ENCODE measurements around the gene HSPE1.

Gene HSPE1

DNA sequence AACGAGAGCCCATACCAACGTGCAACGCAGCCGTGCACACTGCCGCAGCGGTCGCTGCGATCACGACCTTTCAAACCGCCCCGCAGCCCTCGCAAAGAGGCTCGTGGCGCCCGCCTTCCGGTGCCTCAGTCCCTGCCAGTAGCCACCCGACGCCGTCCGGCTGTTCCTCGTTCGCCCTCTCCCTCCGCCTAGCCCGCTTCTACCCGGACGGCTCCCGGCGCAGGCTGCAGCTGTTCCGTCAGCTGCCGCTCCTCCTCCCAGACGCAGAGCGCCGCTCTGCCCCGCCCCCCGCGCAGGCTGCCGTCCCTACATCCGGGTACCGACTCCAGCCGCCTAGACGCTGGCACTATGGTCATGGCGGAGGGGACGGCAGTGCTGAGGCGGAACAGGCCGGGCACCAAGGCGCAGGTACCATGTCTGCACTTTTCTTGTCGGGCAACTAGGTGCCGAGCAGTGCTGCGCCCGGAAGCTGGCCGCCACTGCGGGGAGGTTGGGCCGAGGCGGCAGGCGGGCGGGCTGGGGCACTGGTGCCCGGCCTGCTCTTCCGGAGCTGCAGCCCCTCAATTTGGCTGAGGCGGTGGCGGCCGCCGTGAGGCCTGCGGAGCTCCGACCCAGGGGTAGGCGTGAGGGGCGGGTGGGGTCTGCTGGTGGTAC lies 15.7 kb downstream of the HSPE1 start, which contains the start of gene MOB4:
TSS of gene MOB4 (plus strand) at position 328 of the 654 bp plus-strand sequence. CDS start at position 349, 21 bp downstream.
- CTCF ChIA-PET, result no interaction called here
- DNase-seq (ENCODE audit: low spot score), result peak; percentile 87

DNA sequence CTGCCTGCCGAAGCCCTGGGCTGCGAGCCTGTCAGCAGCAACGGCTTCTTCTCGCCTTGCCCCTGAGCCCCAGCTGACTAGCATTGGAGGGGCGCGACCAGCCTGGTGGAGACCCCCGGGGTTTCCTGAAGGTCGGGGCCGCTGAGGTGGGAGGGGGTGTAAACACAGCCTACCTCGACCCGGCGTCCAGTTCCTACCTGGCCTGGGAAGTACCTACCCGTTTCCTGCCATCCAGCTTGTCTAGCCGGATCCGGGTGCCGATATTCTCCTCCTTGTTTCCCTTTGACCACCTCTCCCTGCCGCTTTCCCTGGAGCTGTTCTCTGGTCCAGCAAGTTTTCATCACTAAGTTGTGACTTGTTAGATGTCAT lies 16.2 kb downstream of the HSPE1 start:
- TF ChIP-seq, protein P1, sequence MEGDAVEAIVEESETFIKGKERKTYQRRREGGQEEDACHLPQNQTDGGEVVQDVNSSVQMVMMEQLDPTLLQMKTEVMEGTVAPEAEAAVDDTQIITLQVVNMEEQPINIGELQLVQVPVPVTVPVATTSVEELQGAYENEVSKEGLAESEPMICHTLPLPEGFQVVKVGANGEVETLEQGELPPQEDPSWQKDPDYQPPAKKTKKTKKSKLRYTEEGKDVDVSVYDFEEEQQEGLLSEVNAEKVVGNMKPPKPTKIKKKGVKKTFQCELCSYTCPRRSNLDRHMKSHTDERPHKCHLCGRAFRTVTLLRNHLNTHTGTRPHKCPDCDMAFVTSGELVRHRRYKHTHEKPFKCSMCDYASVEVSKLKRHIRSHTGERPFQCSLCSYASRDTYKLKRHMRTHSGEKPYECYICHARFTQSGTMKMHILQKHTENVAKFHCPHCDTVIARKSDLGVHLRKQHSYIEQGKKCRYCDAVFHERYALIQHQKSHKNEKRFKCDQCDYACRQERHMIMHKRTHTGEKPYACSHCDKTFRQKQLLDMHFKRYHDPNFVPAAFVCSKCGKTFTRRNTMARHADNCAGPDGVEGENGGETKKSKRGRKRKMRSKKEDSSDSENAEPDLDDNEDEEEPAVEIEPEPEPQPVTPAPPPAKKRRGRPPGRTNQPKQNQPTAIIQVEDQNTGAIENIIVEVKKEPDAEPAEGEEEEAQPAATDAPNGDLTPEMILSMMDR (conservative IDR thresholded peaks at IDR 0.05; ENCODE audit: low read depth), result no peak
- CTCF ChIA-PET, result no interaction called here
- POLR2A ChIA-PET (ENCODE audit: low non-redundant PET), result interaction anchor here (0.6 to 1.3 kb wide), 4 partner anchors 15 to 57 kb away, joined by 5 to 10 read pairs (median 7); partner anchors contain the start of genes HSPD1 and HSPE1
- peak overlapping the region; percentile 86 for H3K27ac ChIP-seq
- DNase-seq (ENCODE audit: low spot score), result peak; percentile 54

More for the DNA sequence above, 15.7 kb downstream of the HSPE1 start, which contains the start of gene MOB4:
- POLR2A ChIA-PET (ENCODE audit: low non-redundant PET), result interaction anchor here (0.6 to 1.3 kb wide), 5 partner anchors 13 to 56 kb away, joined by 4 to 10 read pairs (median 7); partner anchors contain the start of genes HSPD1 and HSPE1
- H3K27ac ChIP-seq, result peak within 1 kb of the TSS; percentile 86
- TF ChIP-seq, protein P1 (conservative IDR thresholded peaks at IDR 0.05; ENCODE audit: low read depth), result no peak

DNA sequence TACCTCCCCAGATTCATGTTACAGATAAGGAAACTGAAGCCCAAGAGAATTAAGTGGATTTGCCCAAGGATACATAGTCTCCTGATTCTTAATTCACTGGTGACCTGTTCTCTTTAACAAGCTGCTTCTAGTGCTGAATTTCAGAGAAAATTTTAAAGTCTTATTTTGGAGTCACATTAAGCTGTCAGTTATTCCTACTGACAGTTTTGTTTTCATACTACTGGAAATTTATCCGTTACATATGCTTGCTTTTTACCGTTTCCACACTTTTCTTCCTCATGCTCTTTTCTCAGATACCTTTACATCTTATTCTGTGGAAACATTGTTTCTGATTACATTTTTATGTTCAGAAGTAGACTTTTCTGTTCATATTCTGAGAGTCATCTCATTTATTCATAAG lies 17.0 kb downstream of the HSPE1 start:
- ChIA-PET CTCF (no interaction called here), POLR2A (ENCODE audit: low non-redundant PET) (no interaction called here)
- H3K27ac ChIP-seq, result no peak overlapping the region
- TF ChIP-seq, protein P1 (conservative IDR thresholded peaks at IDR 0.05; ENCODE audit: low read depth), result no peak
- DNase-seq (ENCODE audit: low spot score), result no peak

DNA sequence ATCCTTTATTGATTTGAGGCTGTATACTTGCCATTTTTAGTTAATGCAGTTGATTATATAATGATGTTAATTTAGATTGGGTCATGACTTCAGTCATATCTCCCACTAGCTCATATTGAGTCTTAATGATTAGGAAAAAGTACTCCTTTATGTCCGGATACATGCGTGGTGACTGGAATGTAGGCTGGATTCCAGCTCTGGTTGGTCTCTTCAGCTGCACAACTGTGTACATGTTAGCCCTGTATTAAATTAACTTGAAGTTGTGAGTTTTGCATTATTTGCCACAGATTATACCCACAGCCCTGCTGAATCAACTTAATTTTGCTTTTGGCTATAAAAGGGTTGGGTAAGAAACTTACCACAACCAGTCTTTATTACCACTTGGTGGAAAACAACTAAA lies 38.2 kb downstream of the HSPE1 start:
- POLR2A ChIA-PET (ENCODE audit: low non-redundant PET), result interaction anchor here (0.6 kb wide), 1 partner anchor 22 kb away, joined by 7 read pairs; no protein-coding TSS in a partner anchor
- DNase-seq (ENCODE audit: low spot score), result no peak
- CTCF ChIA-PET, result no interaction called here
- no peak overlapping the region for H3K27ac ChIP-seq
- TF ChIP-seq, protein P1 (conservative IDR thresholded peaks at IDR 0.05; ENCODE audit: low read depth), result no peak

DNA sequence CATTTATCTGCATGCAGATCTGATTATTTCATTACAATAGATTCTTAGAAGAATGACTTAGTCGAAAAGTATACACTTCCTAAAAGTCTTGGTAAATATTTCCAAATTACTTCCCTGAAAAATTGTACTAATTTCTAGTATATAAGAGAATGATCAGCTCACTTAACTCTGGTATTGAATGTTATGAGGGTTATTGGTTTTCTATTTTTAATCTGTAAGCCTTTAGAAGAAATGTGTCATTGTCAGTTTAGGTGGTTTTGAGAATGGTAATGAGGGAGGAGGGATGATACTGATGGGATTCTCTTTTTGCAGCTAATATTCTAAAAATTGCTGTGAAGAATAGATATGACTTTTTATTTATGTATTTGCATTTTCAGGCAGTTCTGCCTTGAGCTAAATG lies 39.6 kb downstream of the HSPE1 start:
- CTCF ChIA-PET, result no interaction called here
- no peak for DNase-seq (ENCODE audit: low spot score)
- POLR2A ChIA-PET (ENCODE audit: low non-redundant PET), result no interaction called here
- TF ChIP-seq, protein P1 (conservative IDR thresholded peaks at IDR 0.05; ENCODE audit: low read depth), result no peak
- no peak overlapping the region for H3K27ac ChIP-seq

DNA sequence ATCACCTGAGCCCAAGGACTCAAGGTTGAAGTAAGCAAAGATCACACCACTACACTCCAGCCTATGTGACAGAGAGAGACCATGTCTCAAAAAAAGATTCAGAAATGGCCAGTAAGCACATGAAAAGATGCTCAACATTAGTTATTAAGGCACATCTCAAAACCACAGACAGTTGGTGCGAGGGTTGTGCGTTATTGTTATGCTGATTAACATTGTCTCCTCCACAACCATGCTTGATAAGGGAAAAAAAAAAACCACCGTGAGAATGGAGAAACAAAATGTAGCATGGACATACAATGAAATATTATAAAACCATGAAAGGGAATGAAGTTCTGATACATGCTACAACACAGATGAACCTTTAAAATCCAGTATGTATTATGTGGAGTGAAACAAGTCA lies 43.0 kb downstream of the HSPE1 start:
- CTCF ChIA-PET, result interaction anchor here (0.7 to 1.0 kb wide), 2 partner anchors 8 to 12 kb away, joined by 4 read pairs; no protein-coding TSS in a partner anchor
- POLR2A ChIA-PET (ENCODE audit: low non-redundant PET), result no interaction called here
- H3K27ac ChIP-seq, result no peak overlapping the region
- no peak for DNase-seq (ENCODE audit: low spot score)
- TF ChIP-seq, protein P1 (conservative IDR thresholded peaks at IDR 0.05; ENCODE audit: low read depth), result no peak
